Hepatocyte (in vitro differentiated cells): ENCODE data around the gene HIRIP3. TPM values are rescaled to one million over a fixed set of nuclear protein-coding genes. Genes with fewer than 3 reads are reported as not detected.

Source experiments
- DNase-seq: peaks from one replicate; pipeline ENCODE4 v3.0.0-alpha.2; 2016; ENCODE audit warnings: low spot score
- H2AFZ ChIP-seq: fragments of 200-600 bp; sonication (generic); 2 replicates; pipeline ENCODE4 v1.6.0; 2016; ENCODE audit warnings: antibody characterized with exemption, mild to moderate bottlenecking
- H3K27ac ChIP-seq: fragments of 200-600 bp; sonication (generic); 2 replicates; pipeline ENCODE4 v1.5.1; 2016; ENCODE audit warnings: mild to moderate bottlenecking
- H3K27me3 ChIP-seq: fragments of 200-600 bp; sonication (generic); 2 replicates; pipeline ENCODE4 v1.6.1; 2016
- H3K36me3 ChIP-seq: fragments of 200-600 bp; sonication (generic); replicated peaks from 2 replicates; pipeline ENCODE4 v1.5.1; 2016; ENCODE audit warnings: low read depth; ENCODE audit not compliant: insufficient read depth
- H3K4me1 ChIP-seq: fragments of 200-600 bp; sonication (generic); 2 replicates; pipeline ENCODE4 v1.5.1; 2016; ENCODE audit warnings: mild to moderate bottlenecking, moderate library complexity; ENCODE audit not compliant: insufficient read depth
- H3K4me2 ChIP-seq: fragments of 200-600 bp; sonication (generic); 2 replicates; pipeline ENCODE4 v1.6.0; 2016
- H3K4me3 ChIP-seq: fragments of 200-600 bp; sonication (generic); 2 replicates; pipeline ENCODE4 v1.5.1; 2016; ENCODE audit warnings: mild to moderate bottlenecking
- H3K79me2 ChIP-seq: fragments of 200-600 bp; sonication (generic); 2 replicates; pipeline ENCODE4 v1.6.0; 2017; ENCODE audit warnings: mild to moderate bottlenecking
- H3K9me2 ChIP-seq: fragments of 200-600 bp; sonication (generic); replicated peaks from 2 replicates; pipeline ENCODE4 v1.6.0; 2017; ENCODE audit warnings: mild to moderate bottlenecking; ENCODE audit not compliant: insufficient read depth
- H3K9me3 ChIP-seq: fragments of 200-600 bp; sonication (generic); 2 replicates; pipeline ENCODE4 v1.5.1; 2016; ENCODE audit warnings: low read depth, mild to moderate bottlenecking
- H4K20me1 ChIP-seq: fragments of 200-600 bp; sonication (generic); 2 replicates; pipeline ENCODE4 v1.6.0; 2016; ENCODE audit warnings: mild to moderate bottlenecking; ENCODE audit not compliant: insufficient read depth, poor library complexity, severe bottlenecking
- CTCF ChIP-seq: fragments of 200-600 bp; sonication (generic); IDR thresholded peaks from 2 replicates; pipeline ENCODE4 v1.5.1; 2016; ENCODE audit warnings: antibody characterized with exemption, mild to moderate bottlenecking; ENCODE audit not compliant: poor library complexity
- EZH2 ChIP-seq: fragments of 200-600 bp; sonication (generic); IDR thresholded peaks from 2 replicates; pipeline ENCODE4 v1.6.1; 2016; ENCODE audit warnings: antibody characterized with exemption, mild to moderate bottlenecking, borderline replicate concordance
- EZH2phosphoT487 ChIP-seq: fragments of 200-600 bp; sonication (generic); IDR thresholded peaks from one replicate; pipeline ENCODE4 v1.6.1; 2018; ENCODE audit warnings: antibody characterized with exemption, mild to moderate bottlenecking, low read depth, moderate library complexity; ENCODE audit not compliant: unreplicated experiment, severe bottlenecking
- WGBS: methylation state at CpG from one replicate; pipeline ENCODE4 v1.1.6; 2016; ENCODE audit warnings: low lambda C conversion rate; ENCODE audit errors: missing lambda C conversion rate; 5-methylcytosine and 5-hydroxymethylcytosine counted together
- polyA plus RNA-seq: library from polyadenylated mRNA; unstranded; fragments of >200 nt; fragmentation: Nextera tagmentation; extraction: Ambion mirVana; gene quantifications from 2 replicates; pipeline ENCODE4 v1.2.1, GENCODE V29; 2016
- total RNA-seq: library from RNA; depleted of rRNA; stranded (reverse); fragments of >200 nt; gene quantifications from 2 replicates; pipeline ENCODE4 v1.2.3, GENCODE V29; 2014

HIRIP3 gene
- total and polyA plus RNA-seq, 2 experiments from 2014 or later = 10.6 to 12.9 TPM

GRCh38 chr16:29986231-29986630, 9.2 kb downstream of the HIRIP3 start:
- Histone ChIP-seq H3K9me3 (no peaks in the 10 kb centered on the region), H3K27me3 (no peaks in the 10 kb centered on the region), H2AFZ (no peak overlapping the region), H3K4me1 (no peaks in the 10 kb centered on the region), H3K27ac (no peak overlapping the region), H3K4me3 (no peak overlapping the region), H3K36me3 (no peaks in the 10 kb centered on the region), H3K79me2 (no peaks in the 10 kb centered on the region), H3K9me2 (no peaks in the 10 kb centered on the region), H4K20me1 (no peaks in the 10 kb centered on the region), H3K4me2 (no peak overlapping the region)
- TF ChIP-seq EZH2phosphoT487 = no peak
- TF ChIP-seq CTCF = no peak
- TF ChIP-seq EZH2 = no peak
- 94% methylated on average over 20 of the region's 20 CpGs for WGBS
- no peak for DNase-seq

- Histone ChIP-seq H4K20me1 (no peaks in the 10 kb centered on the region), H3K36me3 (no peaks in the 10 kb centered on the region), H3K9me2 (no peaks in the 10 kb centered on the region), H2AFZ (no peak overlapping the region), H3K4me3 (no peak overlapping the region), H3K79me2 (no peaks in the 10 kb centered on the region), H3K9me3 (no peaks in the 10 kb centered on the region), H3K4me1 (no peaks in the 10 kb centered on the region), H3K4me2 (no peak overlapping the region), H3K27me3 (no peaks in the 10 kb centered on the region), H3K27ac (no peak overlapping the region)
- WGBS = 97% methylated on average over 26 of the region's 28 CpGs
- DNase-seq = no peak
- TF ChIP-seq CTCF (no peak), EZH2phosphoT487 (no peak), EZH2 (no peak)
Measured at GRCh38 chr16:29985271-29985811, 10.1 kb downstream of the HIRIP3 start.

- Histone ChIP-seq H3K4me2 (no peak overlapping the region), H3K4me3 (no peak overlapping the region), H3K27me3 (no peaks in the 10 kb centered on the region), H3K36me3 (no peaks in the 10 kb centered on the region), H2AFZ (no peak overlapping the region), H4K20me1 (no peaks in the 10 kb centered on the region), H3K9me2 (no peaks in the 10 kb centered on the region), H3K4me1 (no peaks in the 10 kb centered on the region), H3K9me3 (no peaks in the 10 kb centered on the region), H3K79me2 (no peaks in the 10 kb centered on the region), H3K27ac (no peak overlapping the region)
- no peak for DNase-seq
- 96% methylated on average over 5 of the region's 5 CpGs for WGBS
- TF ChIP-seq CTCF = no peak
- no peak for TF ChIP-seq EZH2phosphoT487
- no peak for TF ChIP-seq EZH2
Measured at GRCh38 chr16:29984764-29985147, 10.7 kb downstream of the HIRIP3 start.
